Lower lobe of right lung (tissue), 2 donors: ENCODE data around the gene STAM2. TPM values are rescaled to one million over a fixed set of nuclear protein-coding genes. Genes with fewer than 3 reads are reported as not detected.

Source experiments
- ATAC-seq, 2 donors: fragments of 200-7000 bp; cut with Tn5 transposase; one replicate each; pipeline ENCODE4 v1.9.1; 2020 to 2022; ENCODE audit warnings: mild to moderate bottlenecking in 2 of 2, moderate library complexity in 2 of 2
- DNase-seq: peaks from one replicate; pipeline ENCODE4 v3.0.0-alpha.2; 2020
- H3K27ac ChIP-seq: fragments of 200-600 bp; one replicate; pipeline ENCODE4 v1.8.0; 2022
- H3K27me3 ChIP-seq: fragments of 200-600 bp; one replicate; pipeline ENCODE4 v1.8.0; 2022; ENCODE audit warnings: low read depth
- H3K36me3 ChIP-seq: fragments of 200-600 bp; one replicate; pipeline ENCODE4 v1.8.0; 2022; ENCODE audit warnings: mild to moderate bottlenecking
- H3K4me1 ChIP-seq: fragments of 200-600 bp; one replicate; pipeline ENCODE4 v1.8.0; 2022
- H3K4me3 ChIP-seq: fragments of 200-600 bp; one replicate; pipeline ENCODE4 v1.8.0; 2022; ENCODE audit warnings: mild to moderate bottlenecking
- H3K9me3 ChIP-seq: fragments of 200-600 bp; one replicate; pipeline ENCODE4 v1.8.0; 2022
- intact Hi-C: fragments of 100-400 bp; cut with DNase I; formaldehyde crosslinking; loops from one replicate; pipeline ENCODE4 v1.11.0; 2022
- total RNA-seq: library from RNA; stranded (reverse); fragmentation: NEBNext Ultra II Directional; extraction: Animal tissue kit (Norgen Biotek cat#: 25700); gene quantifications from one replicate; pipeline ENCODE4 v1.2.1, GENCODE V29; 2021
- TF ChIP-seq, protein P1 (sequence below): fragments of 200-600 bp; IDR thresholded peaks from one replicate; pipeline ENCODE4 v1.8.0; 2022; ENCODE audit warnings: antibody characterized with exemption, mild to moderate bottlenecking
- donor health status: DM: no; HTN: yes; CAD: no; lungs with severe emphysema.

STAM2 gene
- total RNA-seq, 1 donor from 2014 or later, result 39.8 TPM

DNA sequence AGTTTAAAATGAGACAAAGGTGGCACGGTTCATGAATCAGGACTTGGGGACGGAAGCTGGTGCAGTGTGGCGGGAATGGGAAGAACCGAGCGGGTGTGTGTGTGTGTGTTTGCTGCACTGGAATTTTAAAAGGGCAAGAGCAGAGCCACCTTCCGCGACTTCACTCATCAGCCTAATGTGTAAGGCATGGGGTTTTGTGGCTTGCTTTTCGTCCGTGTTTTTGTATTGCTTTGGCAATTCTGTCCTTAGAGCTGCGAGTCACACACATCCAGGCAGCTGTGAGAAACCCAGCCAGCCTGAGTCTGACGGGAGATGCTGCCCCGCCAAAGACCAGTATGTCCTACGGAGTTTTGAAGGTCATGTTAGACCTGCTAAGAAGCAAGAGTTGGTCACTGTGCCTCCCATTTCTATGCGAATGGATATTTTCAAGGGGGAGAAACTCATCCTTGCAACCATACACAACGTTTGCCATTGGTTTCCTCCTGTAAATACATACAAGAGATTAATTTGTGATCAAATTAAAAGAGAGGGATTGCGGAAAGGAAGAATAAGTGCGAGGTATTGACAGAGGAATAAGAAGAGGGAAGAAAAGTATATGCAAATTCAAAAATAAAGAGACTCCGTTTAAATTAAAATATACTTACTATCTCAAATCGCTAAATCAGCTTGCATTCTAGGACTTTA is 76.1 kb downstream of the STAM2 start:
- no peaks in the 10 kb centered on the region for H3K36me3 ChIP-seq
- peaks cover 26% of the 10 kb centered on the region for H3K27me3 ChIP-seq
- no peak for DNase-seq
- intact Hi-C loops, result no loop called here
- peak overlapping the region; percentile 69 for H3K4me3 ChIP-seq
- peak; percentile 49 to 56 for ATAC-seq
- TF ChIP-seq, protein P1, sequence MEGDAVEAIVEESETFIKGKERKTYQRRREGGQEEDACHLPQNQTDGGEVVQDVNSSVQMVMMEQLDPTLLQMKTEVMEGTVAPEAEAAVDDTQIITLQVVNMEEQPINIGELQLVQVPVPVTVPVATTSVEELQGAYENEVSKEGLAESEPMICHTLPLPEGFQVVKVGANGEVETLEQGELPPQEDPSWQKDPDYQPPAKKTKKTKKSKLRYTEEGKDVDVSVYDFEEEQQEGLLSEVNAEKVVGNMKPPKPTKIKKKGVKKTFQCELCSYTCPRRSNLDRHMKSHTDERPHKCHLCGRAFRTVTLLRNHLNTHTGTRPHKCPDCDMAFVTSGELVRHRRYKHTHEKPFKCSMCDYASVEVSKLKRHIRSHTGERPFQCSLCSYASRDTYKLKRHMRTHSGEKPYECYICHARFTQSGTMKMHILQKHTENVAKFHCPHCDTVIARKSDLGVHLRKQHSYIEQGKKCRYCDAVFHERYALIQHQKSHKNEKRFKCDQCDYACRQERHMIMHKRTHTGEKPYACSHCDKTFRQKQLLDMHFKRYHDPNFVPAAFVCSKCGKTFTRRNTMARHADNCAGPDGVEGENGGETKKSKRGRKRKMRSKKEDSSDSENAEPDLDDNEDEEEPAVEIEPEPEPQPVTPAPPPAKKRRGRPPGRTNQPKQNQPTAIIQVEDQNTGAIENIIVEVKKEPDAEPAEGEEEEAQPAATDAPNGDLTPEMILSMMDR, result no peak
- H3K27ac ChIP-seq, result no peak overlapping the region
- no peaks in the 10 kb centered on the region for H3K9me3 ChIP-seq
- H3K4me1 ChIP-seq, result peaks cover 8% of the 10 kb centered on the region

GRCh38 chr2:152098496-152099366 is 76.8 kb downstream of the STAM2 start, which contains the start of gene CACNB4:
Gene CACNB4 (minus strand): TSS chr2:152099044.
- peak within 1 kb of the TSS; percentile 69 for H3K4me3 ChIP-seq
- ATAC-seq (peak; percentile 74 to 75), DNase-seq (peak; percentile 51)
- peaks cover 26% of the 10 kb centered on the region for H3K27me3 ChIP-seq
- H3K27ac ChIP-seq, result peak within 1 kb of the TSS; percentile 37
- no peaks in the 10 kb centered on the region for H3K36me3 ChIP-seq
- intact Hi-C loops, result no loop called here
- TF ChIP-seq, protein P1, result no peak
- peaks cover 8% of the 10 kb centered on the region for H3K4me1 ChIP-seq
- no peaks in the 10 kb centered on the region for H3K9me3 ChIP-seq

- Histone ChIP-seq H3K27ac (peak overlapping the region; percentile 37), H3K4me3 (peak overlapping the region; percentile 69), H3K4me1 (peaks cover 8% of the 10 kb centered on the region), H3K9me3 (no peaks in the 10 kb centered on the region), H3K27me3 (peaks cover 26% of the 10 kb centered on the region), H3K36me3 (no peaks in the 10 kb centered on the region)
- ATAC-seq (peak; percentile 75 to 85), DNase-seq (peak; percentile 58)
- intact Hi-C loops, result no loop called here
- TF ChIP-seq, protein P1, result no peak
These were observed 77.6 kb downstream of the STAM2 start for GRCh38 chr2:152097801-152098495.

- Histone ChIP-seq H3K27ac (no peak overlapping the region), H3K36me3 (no peaks in the 10 kb centered on the region), H3K27me3 (peaks cover 26% of the 10 kb centered on the region), H3K4me3 (peak overlapping the region; percentile 69), H3K4me1 (peaks cover 8% of the 10 kb centered on the region), H3K9me3 (no peaks in the 10 kb centered on the region)
- TF ChIP-seq, protein P1, result no peak
- intact Hi-C loops, result no loop called here
- peak; percentile 37 to 56 for ATAC-seq
- DNase-seq, result no peak
These were observed 78.2 kb downstream of the STAM2 start for GRCh38 chr2:152097290-152097800.

DNA sequence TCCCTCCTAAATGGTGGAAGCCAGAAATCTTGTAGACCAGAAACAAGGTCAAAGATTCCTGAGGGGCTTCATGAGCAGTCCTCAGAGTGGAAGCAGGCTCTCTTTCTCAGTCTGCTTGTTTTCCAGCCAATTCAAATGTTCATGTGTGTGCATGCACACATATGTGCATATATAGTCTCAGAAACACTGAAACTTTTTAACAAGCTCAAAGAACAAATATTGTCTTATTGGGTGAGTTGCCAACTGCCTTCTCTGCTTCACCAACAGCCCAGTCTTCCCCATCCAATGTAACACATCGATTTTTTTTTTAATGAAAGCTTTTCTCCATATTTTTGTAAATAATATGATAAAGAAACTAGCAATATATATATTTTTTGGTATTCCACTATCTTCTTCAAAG is 80.4 kb downstream of the STAM2 start:
- ATAC-seq (no peak), DNase-seq (no peak)
- Histone ChIP-seq H3K27ac (no peak overlapping the region), H3K4me3 (no peak overlapping the region), H3K27me3 (peaks cover 17% of the 10 kb centered on the region), H3K4me1 (peaks cover 8% of the 10 kb centered on the region), H3K9me3 (no peaks in the 10 kb centered on the region), H3K36me3 (no peaks in the 10 kb centered on the region)
- TF ChIP-seq, protein P1, result no peak
- intact Hi-C loops, result no loop called here
